ENCODE measurements around the gene HMGN3. TPM values are rescaled to one million over a fixed set of nuclear protein-coding genes. Genes with fewer than 3 reads are reported as not detected.

HMGN3 gene
- polyA plus RNA-seq, 1 of the 3 experiments (the other 2 are of a cell fraction): 64.5 TPM

DNA sequence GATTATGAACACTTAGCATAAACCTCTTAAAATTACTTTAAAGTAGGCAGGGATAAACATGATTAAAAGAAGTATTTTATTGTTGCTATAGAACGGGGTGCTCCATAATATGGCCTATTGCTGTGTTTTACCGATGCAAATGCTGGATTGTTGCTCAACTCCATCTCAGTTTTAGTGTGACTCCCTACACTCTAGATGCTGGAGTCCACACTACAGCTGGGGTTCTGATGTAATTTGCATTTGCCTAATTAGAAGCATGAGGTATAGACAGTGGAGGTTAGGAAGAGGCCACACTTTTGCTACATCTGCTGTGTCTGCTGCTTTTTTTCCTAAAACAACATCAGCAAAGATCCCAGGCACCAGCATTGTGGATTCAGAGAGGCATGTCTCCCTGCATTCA, 6.7 kb upstream of the HMGN3 start (continued):
- TF ChIP-seq, protein P1, sequence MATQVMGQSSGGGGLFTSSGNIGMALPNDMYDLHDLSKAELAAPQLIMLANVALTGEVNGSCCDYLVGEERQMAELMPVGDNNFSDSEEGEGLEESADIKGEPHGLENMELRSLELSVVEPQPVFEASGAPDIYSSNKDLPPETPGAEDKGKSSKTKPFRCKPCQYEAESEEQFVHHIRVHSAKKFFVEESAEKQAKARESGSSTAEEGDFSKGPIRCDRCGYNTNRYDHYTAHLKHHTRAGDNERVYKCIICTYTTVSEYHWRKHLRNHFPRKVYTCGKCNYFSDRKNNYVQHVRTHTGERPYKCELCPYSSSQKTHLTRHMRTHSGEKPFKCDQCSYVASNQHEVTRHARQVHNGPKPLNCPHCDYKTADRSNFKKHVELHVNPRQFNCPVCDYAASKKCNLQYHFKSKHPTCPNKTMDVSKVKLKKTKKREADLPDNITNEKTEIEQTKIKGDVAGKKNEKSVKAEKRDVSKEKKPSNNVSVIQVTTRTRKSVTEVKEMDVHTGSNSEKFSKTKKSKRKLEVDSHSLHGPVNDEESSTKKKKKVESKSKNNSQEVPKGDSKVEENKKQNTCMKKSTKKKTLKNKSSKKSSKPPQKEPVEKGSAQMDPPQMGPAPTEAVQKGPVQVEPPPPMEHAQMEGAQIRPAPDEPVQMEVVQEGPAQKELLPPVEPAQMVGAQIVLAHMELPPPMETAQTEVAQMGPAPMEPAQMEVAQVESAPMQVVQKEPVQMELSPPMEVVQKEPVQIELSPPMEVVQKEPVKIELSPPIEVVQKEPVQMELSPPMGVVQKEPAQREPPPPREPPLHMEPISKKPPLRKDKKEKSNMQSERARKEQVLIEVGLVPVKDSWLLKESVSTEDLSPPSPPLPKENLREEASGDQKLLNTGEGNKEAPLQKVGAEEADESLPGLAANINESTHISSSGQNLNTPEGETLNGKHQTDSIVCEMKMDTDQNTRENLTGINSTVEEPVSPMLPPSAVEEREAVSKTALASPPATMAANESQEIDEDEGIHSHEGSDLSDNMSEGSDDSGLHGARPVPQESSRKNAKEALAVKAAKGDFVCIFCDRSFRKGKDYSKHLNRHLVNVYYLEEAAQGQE (IDR thresholded peaks at IDR 0.05; ENCODE audit: low read depth, low read length): no peak
- no peak for TF ChIP-seq TAF1 (IDR thresholded peaks at IDR 0.05; ENCODE audit: borderline replicate concordance, low read depth, low read length)

DNA sequence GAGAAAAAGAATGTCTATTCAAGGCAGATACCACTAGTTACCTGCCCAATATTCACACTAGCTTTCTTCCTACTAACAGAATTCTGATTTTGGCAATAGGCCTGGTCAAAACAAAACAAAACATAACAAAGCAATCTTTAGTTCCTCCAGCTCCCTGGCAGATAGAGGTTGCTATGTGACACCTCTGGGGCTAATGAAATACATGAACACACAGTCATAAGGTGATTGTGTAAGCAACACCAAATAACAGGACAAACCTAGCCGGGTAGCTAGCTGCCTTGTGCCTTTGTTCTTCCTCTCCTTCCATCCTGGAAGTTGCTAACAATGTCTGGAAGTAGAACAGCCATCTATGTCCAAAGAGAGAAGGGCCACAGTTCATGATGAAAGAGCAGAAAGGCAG, 6.0 kb upstream of the HMGN3 start:
- no peaks in the 10 kb centered on the region for H3K79me2 ChIP-seq (ENCODE audit: insufficient read depth)
- H3K9ac ChIP-seq: no peak overlapping the region
- no peak overlapping the region for H2AFZ ChIP-seq (ENCODE audit: low read depth)
- TF ChIP-seq, protein P2, sequence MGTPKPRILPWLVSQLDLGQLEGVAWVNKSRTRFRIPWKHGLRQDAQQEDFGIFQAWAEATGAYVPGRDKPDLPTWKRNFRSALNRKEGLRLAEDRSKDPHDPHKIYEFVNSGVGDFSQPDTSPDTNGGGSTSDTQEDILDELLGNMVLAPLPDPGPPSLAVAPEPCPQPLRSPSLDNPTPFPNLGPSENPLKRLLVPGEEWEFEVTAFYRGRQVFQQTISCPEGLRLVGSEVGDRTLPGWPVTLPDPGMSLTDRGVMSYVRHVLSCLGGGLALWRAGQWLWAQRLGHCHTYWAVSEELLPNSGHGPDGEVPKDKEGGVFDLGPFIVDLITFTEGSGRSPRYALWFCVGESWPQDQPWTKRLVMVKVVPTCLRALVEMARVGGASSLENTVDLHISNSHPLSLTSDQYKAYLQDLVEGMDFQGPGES (IDR thresholded peaks at IDR 0.05; ENCODE audit: low read depth, low read length): no peak
- TF ChIP-seq RXRA (IDR thresholded peaks at IDR 0.05; ENCODE audit: borderline replicate concordance, low read depth) (no peak), EP300 (IDR thresholded peaks at IDR 0.05; ENCODE audit: borderline replicate concordance in 1 of 2, low read depth in 1 of 2, low read length in 1 of 2) (no peak), YY1 (IDR thresholded peaks at IDR 0.05; ENCODE audit: low read depth) (no peak)
- TF ChIP-seq, protein P3, sequence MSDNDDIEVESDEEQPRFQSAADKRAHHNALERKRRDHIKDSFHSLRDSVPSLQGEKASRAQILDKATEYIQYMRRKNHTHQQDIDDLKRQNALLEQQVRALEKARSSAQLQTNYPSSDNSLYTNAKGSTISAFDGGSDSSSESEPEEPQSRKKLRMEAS (IDR thresholded peaks at IDR 0.05; ENCODE audit: low read depth): no peak
- CTCF ChIA-PET: no interaction called here
- H3K27ac ChIP-seq (ENCODE audit: low read depth in 2 of 2, low read length in 1 of 2): no peak overlapping the region
- DNase-seq: no peak
- POLR2A ChIA-PET: no interaction called here
- no peaks in the 10 kb centered on the region for H3K9me3 ChIP-seq
- no peaks in the 10 kb centered on the region for H3K36me3 ChIP-seq (replicated peaks in 1 of 2; ENCODE audit: control insufficient read depth in 1 of 2, insufficient read depth in 2 of 2, low read length in 1 of 2)
- peaks cover 1% of the 10 kb centered on the region for H3F3A ChIP-seq (replicated peaks; ENCODE audit: insufficient read depth)
- no peaks in the 10 kb centered on the region for H3K4me1 ChIP-seq (ENCODE audit: control insufficient read depth in 1 of 2, insufficient read depth in 2 of 2, low read depth in 1 of 2, low read length in 1 of 2)
- H3K4me3 ChIP-seq (ENCODE audit: low read depth in 2 of 2, low read length in 1 of 2): no peak overlapping the region
- H3K4me2 ChIP-seq: no peak overlapping the region
- H4K20me1 ChIP-seq (ENCODE audit: insufficient read depth): no peaks in the 10 kb centered on the region
- no peaks in the 10 kb centered on the region for H3K27me3 ChIP-seq (ENCODE audit: insufficient read depth)
- H3K9me2 ChIP-seq: no peaks in the 10 kb centered on the region
- WGBS (ENCODE audit: low lambda C conversion rate): 50% methylated on average over 1 of the region's 1 CpG

DNA sequence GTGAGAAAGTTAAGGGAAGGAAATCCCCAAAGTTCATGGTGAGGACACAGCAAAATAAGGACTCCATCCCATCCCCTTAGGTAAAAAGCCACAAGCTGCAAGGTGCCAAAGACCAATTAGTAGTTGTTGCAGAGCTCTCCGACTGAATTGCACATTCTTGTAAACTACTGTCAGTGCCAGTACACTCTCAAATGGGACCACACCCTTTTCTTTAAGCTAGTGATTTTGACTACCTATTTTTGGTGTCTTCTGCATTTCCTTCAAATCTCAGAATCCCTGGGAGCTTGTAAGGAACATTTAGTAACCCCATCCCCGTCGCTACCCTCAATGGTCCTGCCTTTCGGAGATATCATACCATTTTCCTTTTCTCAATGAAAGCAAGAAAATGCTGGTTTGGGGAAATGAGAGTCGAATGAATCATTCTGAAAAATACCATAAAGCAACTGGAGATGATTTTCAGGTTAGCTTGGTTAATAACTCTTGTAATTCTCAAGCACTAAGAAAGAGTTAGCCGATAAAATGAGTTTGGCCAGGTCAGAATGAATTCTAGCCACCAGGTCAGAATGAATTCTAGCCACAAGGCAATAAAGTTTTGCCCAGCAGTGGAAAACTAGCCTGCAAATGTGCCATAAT, 5.2 kb upstream of the HMGN3 start:
- H3K27ac ChIP-seq (ENCODE audit: low read depth in 2 of 2, low read length in 1 of 2): no peak overlapping the region
- H3K4me1 ChIP-seq (ENCODE audit: control insufficient read depth in 1 of 2, insufficient read depth in 2 of 2, low read depth in 1 of 2, low read length in 1 of 2): peaks cover 0 to 4% of the 10 kb centered on the region in 2 experiments; a peak in 1 of 4 replicates
- no peaks in the 10 kb centered on the region for H3K36me3 ChIP-seq (replicated peaks in 1 of 2; ENCODE audit: control insufficient read depth in 1 of 2, insufficient read depth in 2 of 2, low read length in 1 of 2)
- ChIA-PET POLR2A (no interaction called here), CTCF (interaction anchor here (0.7 kb wide), 1 partner anchor 628 kb away, joined by 3 read pairs; no protein-coding TSS in a partner anchor)
- H3K9ac ChIP-seq: no peak overlapping the region
- no peaks in the 10 kb centered on the region for H3K9me3 ChIP-seq
- no peaks in the 10 kb centered on the region for H4K20me1 ChIP-seq (ENCODE audit: insufficient read depth)
- TF ChIP-seq EP300 (IDR thresholded peaks at IDR 0.05; ENCODE audit: borderline replicate concordance in 1 of 2, low read depth in 1 of 2, low read length in 1 of 2) (no peak), SMC3 (IDR thresholded peaks at IDR 0.05; ENCODE audit: low read depth, low read length) (no peak), YY1 (IDR thresholded peaks at IDR 0.05; ENCODE audit: low read depth) (no peak), MXI1 (IDR thresholded peaks at IDR 0.05; ENCODE audit: low read depth, low read length) (no peak), NFIC (IDR thresholded peaks at IDR 0.05; ENCODE audit: borderline replicate concordance) (no peak), TEAD4 (IDR thresholded peaks at IDR 0.05; ENCODE audit: borderline replicate concordance, insufficient read depth) (no peak)
- TF ChIP-seq, protein P4, sequence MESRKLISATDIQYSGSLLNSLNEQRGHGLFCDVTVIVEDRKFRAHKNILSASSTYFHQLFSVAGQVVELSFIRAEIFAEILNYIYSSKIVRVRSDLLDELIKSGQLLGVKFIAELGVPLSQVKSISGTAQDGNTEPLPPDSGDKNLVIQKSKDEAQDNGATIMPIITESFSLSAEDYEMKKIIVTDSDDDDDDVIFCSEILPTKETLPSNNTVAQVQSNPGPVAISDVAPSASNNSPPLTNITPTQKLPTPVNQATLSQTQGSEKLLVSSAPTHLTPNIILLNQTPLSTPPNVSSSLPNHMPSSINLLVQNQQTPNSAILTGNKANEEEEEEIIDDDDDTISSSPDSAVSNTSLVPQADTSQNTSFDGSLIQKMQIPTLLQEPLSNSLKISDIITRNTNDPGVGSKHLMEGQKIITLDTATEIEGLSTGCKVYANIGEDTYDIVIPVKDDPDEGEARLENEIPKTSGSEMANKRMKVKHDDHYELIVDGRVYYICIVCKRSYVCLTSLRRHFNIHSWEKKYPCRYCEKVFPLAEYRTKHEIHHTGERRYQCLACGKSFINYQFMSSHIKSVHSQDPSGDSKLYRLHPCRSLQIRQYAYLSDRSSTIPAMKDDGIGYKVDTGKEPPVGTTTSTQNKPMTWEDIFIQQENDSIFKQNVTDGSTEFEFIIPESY (IDR thresholded peaks at IDR 0.05; ENCODE audit: borderline replicate concordance, low read depth): no peak
- 84% methylated on average over 6 of the region's 6 CpGs for WGBS (ENCODE audit: low lambda C conversion rate)
- no peak overlapping the region for H3K4me3 ChIP-seq (ENCODE audit: low read depth in 2 of 2, low read length in 1 of 2)
- no peak overlapping the region for H2AFZ ChIP-seq (ENCODE audit: low read depth)
- DNase-seq: no peak
- H3K9me2 ChIP-seq: no peaks in the 10 kb centered on the region
- H3K27me3 ChIP-seq (ENCODE audit: insufficient read depth): no peaks in the 10 kb centered on the region
- peaks cover 3% of the 10 kb centered on the region for H3F3A ChIP-seq (replicated peaks; ENCODE audit: insufficient read depth)
- H3K79me2 ChIP-seq (ENCODE audit: insufficient read depth): no peaks in the 10 kb centered on the region
- H3K4me2 ChIP-seq: no peak overlapping the region
